HG03045 (cell line): Measurements from ENCODE around the gene ZNF649.

Source experiments
- ATAC-seq: cut with Tn5 transposase; IDR thresholded peaks from one replicate; pipeline ENCODE4 v1.9.1; 2021; ENCODE audit warnings: mild to moderate bottlenecking, moderate library complexity; ENCODE audit not compliant: unreplicated experiment

The ZNF649 gene

GRCh38 chr19:51889934-51890333 is 14.9 kb downstream of the ZNF649 start:
- ATAC-seq, result no peak

GRCh38 chr19:51887522-51888498 is 17.0 kb downstream of the ZNF649 start, which contains the start of gene ZNF577:
Gene ZNF577, minus strand, starts transcription at chr19:51887951. Its CDS starts 7,569 bp downstream, at chr19:51880382.
- no peak for ATAC-seq

DNA sequence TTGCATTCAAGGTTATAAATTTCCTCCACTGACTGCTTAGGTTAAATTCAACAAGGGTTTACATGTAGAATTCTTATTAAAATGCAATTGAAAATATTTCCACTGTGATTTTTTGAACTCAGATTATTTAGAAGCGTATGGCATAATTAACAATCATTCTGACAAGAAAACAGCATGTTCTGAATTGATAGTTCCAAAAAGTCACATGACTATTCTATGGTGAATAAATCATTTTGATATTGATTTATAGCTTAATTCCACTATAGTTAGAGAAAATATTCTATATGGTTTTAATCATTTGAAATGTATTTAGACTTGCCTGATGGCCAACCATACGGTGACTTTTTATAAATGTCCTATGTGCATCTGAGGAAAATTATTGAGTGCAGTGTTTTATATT is 20.1 kb downstream of the ZNF649 start:
- ATAC-seq, result no peak

DNA sequence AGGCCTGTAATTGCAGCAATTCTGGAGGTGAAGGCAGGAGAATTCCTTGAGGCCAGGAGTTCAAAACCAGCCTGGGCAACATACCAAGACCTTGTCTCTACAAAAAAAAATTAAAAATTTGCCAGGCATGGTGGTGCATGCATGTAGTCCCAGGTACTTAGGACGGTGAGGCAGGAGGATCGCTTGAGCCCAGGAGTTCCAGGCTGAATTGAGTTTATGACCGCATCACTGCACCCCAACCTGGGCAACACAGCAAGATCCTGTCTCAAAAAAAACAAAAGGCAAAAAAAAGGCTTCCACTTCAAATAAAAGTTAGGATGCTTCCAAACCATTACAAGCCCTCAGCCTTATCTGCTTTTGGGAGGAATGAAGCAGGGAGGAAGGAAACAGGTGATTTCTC is 22.3 kb downstream of the ZNF649 start:
- no peak for ATAC-seq

DNA sequence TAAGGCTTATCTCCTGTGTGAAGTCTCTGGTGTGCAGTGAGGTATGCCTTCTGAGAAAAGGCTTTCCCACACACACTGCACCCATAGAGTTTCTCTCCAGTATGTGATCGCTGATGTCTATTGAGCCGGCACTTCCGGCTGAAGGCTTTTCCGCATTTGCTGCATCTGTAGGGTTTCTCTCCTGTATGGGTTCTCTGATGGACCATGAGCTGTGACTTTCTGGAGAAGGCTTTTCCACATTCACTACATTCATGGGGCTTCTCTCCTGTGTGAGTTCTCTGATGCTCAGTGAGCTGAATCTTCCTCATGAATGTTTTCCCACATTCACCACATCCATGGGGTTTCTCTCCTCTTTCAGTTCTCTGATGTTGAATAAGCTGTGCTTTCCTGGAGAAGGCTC is 31.7 kb downstream of the ZNF649 start:
- no peak for ATAC-seq

DNA sequence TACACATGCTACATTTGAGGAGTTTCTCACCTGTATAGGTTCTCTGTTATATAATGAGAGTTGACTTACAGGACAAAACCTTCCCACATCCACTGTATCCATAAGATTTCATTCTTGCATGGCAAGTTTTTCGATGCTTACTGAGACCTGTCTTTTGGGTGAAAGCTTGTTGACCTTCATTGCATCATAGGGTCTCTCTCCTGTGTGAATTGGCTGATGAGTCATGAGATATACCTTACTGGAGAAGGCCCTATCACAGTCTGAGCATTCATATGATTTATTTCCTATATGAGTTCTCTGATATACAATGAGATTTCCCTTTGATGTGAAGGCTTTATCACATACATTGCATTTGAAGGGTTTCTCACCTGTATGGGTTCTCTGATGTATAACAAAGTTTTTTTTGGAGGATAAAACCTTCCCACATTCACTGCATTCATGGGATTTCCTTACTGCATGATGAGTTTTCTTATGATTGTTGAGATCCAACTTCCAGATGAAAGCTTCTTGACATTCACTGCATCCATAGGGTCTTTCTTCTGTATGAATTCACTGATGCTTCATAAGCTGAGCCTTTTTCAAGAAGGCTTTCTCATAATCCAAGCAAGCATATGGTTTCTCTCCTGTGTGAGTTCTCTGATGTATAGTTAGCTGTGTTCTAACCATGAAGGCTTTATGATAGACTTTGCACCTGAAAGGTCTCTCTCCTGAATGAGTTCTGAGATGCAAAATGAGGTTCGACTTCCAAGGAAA is 42.8 kb downstream of the ZNF649 start:
- ATAC-seq, result no peak
